Measurements from ENCODE around the gene F11.
A peak's percentile ranks its signal among the peaks of the same experiment; 100 is the strongest.
"Not testable (repeated sequence)": the region's sequence is repeated elsewhere in the genome, so short reads cannot be mapped to it uniquely, and the experiment has no call there.

F11 gene

GRCh38 chr4:186250760-186251159 is 15.2 kb upstream of the F11 start:
- DNase-seq: no peak

- no peak for DNase-seq
Observed at GRCh38 chr4:186255122-186255521, 10.9 kb upstream of the F11 start.

- no peak for DNase-seq
Observed at GRCh38 chr4:186258216-186258811, 7.7 kb upstream of the F11 start.

- DNase-seq: no peak
Observed at GRCh38 chr4:186260117-186260503, 5.9 kb upstream of the F11 start.

- no peak for DNase-seq
Observed at GRCh38 chr4:186260504-186261448, 5.2 kb upstream of the F11 start.

- no peak for DNase-seq
Observed at GRCh38 chr4:186264660-186265059, 1.3 kb upstream of the F11 start.

- not testable (repeated sequence) for DNase-seq
Observed at GRCh38 chr4:186265250-186265649, 739 bp upstream of the F11 start.

GRCh38 chr4:186266729-186267456 is 904 bp downstream of the F11 start:
- no peak for DNase-seq

GRCh38 chr4:186271081-186271678 is 5.2 kb downstream of the F11 start:
- no peak for DNase-seq

- no peak for DNase-seq
Observed at GRCh38 chr4:186272699-186273391, 6.9 kb downstream of the F11 start.

- DNase-seq: not testable (repeated sequence)
Observed at GRCh38 chr4:186273392-186273789, 7.4 kb downstream of the F11 start.

GRCh38 chr4:186283311-186283710 is 17.3 kb downstream of the F11 start:
- DNase-seq: no peak

- DNase-seq: no peak
Observed at GRCh38 chr4:186285147-186285546, 19.2 kb downstream of the F11 start.

GRCh38 chr4:186286581-186286980 is 20.6 kb downstream of the F11 start:
- no peak for DNase-seq

- no peak for DNase-seq
Observed at GRCh38 chr4:186291256-186291890, 25.4 kb downstream of the F11 start.

- DNase-seq: no peak
Observed at GRCh38 chr4:186294160-186294559, 28.2 kb downstream of the F11 start.

GRCh38 chr4:186296481-186296880 is 30.5 kb downstream of the F11 start:
- DNase-seq: no peak

- DNase-seq: peak; percentile 70
Observed at GRCh38 chr4:186297013-186297645, 31.1 kb downstream of the F11 start.

- DNase-seq: peak; percentile 2
Observed at GRCh38 chr4:186298031-186298647, 32.1 kb downstream of the F11 start.

GRCh38 chr4:186299291-186299690 is 33.3 kb downstream of the F11 start:
- no peak for DNase-seq

Data from hematopoietic multipotent progenitor cell treated with erythropoietin and hydrocortisone succinate and interleukin-3 and kit ligand, for 4 days (in vitro differentiated cells).